ENCODE measurements around the gene HOXC10. TPM values are rescaled to one million over a fixed set of nuclear protein-coding genes. Genes with fewer than 3 reads are reported as not detected.

The HOXC10 gene
- total and polyA plus RNA-seq, 2 of the 8 experiments (the other 6 are each of a cell fraction or from before 2014, with no cell fraction given) = not detected

- H4K5ac ChIP-seq (ENCODE audit: insufficient read length, low read depth, low read length) = no peak overlapping the region
- no peak overlapping the region for H3K4ac ChIP-seq (replicated peaks; ENCODE audit: insufficient read length, low read depth, low read length)
- no peak overlapping the region for H2AK5ac ChIP-seq (ENCODE audit: low read depth, low read length)
- no peak overlapping the region for H2BK15ac ChIP-seq (ENCODE audit: low read length)
- H2BK12ac ChIP-seq (ENCODE audit: low read depth, low read length) = 0 out of 2 replicates have a peak overlapping the region, but pooled peaks have one; percentile 50
- peak overlapping the region in 2 of 4 experiments; percentile 26 to 42; a peak in 4 of 8 replicates for H3K4me3 ChIP-seq (ENCODE audit: extremely low read depth in 1 of 4, insufficient read depth in 2 of 4, low read depth in 3 of 4, low read length in 4 of 4)
- ChIA-PET CTCF (ENCODE audit: partially characterized antibody) (interaction anchor here (0.6 to 11.3 kb wide), 15 partner anchors 8 to 219 kb away, joined by 3 to 154 read pairs (median 6); partner anchors contain the start of genes HOXC10, HOXC5 and HOXC8), POLR2A (ENCODE audit: partially characterized antibody) (interaction anchor here (0.8 to 1.4 kb wide), 4 partner anchors 9 to 21 kb away, joined by 3 to 6 read pairs (median 4); partner anchors contain the start of gene HOXC8)
- FAIRE-seq (no peak), DNase-seq (ENCODE audit: low read depth in 1 of 2, low spot score in 2 of 2) (no peak)
- no peak overlapping the region for H3K14ac ChIP-seq (ENCODE audit: insufficient read length)
- H3K27ac ChIP-seq (ENCODE audit: low read depth, low read length) = no peak overlapping the region
- H3K27me3 ChIP-seq (replicated peaks in 1 of 4; ENCODE audit: control insufficient read depth in 3 of 4, extremely low read depth in 1 of 4, insufficient read depth in 3 of 4, low read length in 3 of 4) = peaks cover 98 to 100% (median 100%) of the 10 kb centered on the region in 4 experiments
- H3K23me2 ChIP-seq (ENCODE audit: low read depth, low read length) = peaks cover 4% of the 10 kb centered on the region; the same call in 1 of the 2 replicates
- H2BK120ac ChIP-seq (replicated peaks; ENCODE audit: low read depth, low read length) = no peak overlapping the region
- peaks cover 0 to 14% (median 7%) of the 10 kb centered on the region in 4 experiments; a peak in 5 of 7 replicates for H3K4me1 ChIP-seq (replicated peaks in 1 of 4; ENCODE audit: control insufficient read depth in 3 of 4, insufficient read depth in 4 of 4, low read length in 3 of 4)
- no peak overlapping the region for H2BK5ac ChIP-seq (ENCODE audit: low read depth, low read length)
- no peak overlapping the region for H3K23ac ChIP-seq (ENCODE audit: insufficient read length)
- H3K56ac ChIP-seq (replicated peaks; ENCODE audit: insufficient read length, low read depth, low read length) = no peak overlapping the region
- no peak overlapping the region for H3K18ac ChIP-seq (ENCODE audit: extremely low read depth, low read length)
- H2AFZ ChIP-seq (ENCODE audit: low read length) = no peak overlapping the region
- no peaks in the 10 kb centered on the region for H3K79me2 ChIP-seq (ENCODE audit: control insufficient read depth in 1 of 2, insufficient read depth in 2 of 2, low read length in 2 of 2)
- TF ChIP-seq ATF2 (IDR thresholded peaks at IDR 0.05; ENCODE audit: low read length) (no peak), USF2 (IDR thresholded peaks at IDR 0.05; ENCODE audit: low read length) (peak; percentile 84), CHD2 (IDR thresholded peaks at IDR 0.05; ENCODE audit: low read length) (0 out of 2 replicates have a peak, but pooled peaks have one; percentile 20), CBX8 (IDR thresholded peaks at IDR 0.05; ENCODE audit: borderline replicate concordance, low read depth, low read length) (0 out of 2 replicates have a peak, but pooled peaks have one; percentile 5), ATF3 (IDR thresholded peaks at IDR 0.05; ENCODE audit: insufficient read depth, low read depth, low read length) (peak; percentile 71; the same call in 1 of the 2 replicates)
- peak overlapping the region; percentile 43 to 64 for H3K4me2 ChIP-seq (ENCODE audit: insufficient read depth in 1 of 2, low read depth in 2 of 2, low read length in 2 of 2)
- no peaks in the 10 kb centered on the region for H3K9me3 ChIP-seq (ENCODE audit: insufficient read depth in 2 of 2, low read depth in 1 of 2, low read length in 1 of 2)
- H4K20me1 ChIP-seq (replicated peaks in 1 of 2; ENCODE audit: control insufficient read depth in 1 of 2, insufficient read depth in 2 of 2, low read length in 2 of 2) = peaks cover 19 to 24% of the 10 kb centered on the region in 2 experiments
- no peak overlapping the region for H2BK20ac ChIP-seq (ENCODE audit: low read length)
- no peak overlapping the region for H3K9ac ChIP-seq (replicated peaks in 1 of 4; ENCODE audit: extremely low read depth in 1 of 4, low read depth in 3 of 4, low read length in 3 of 4)
- no peak overlapping the region for H4K8ac ChIP-seq (ENCODE audit: extremely low read depth, insufficient read depth, low read length)
- 5% methylated on average over 34 of the region's 35 CpGs; no CpG with 5 or more reads in 1 of the 2 experiments for WGBS, 2 experiments (ENCODE audit: extremely low coverage in 1 of 2, insufficient coverage in 1 of 2, insufficient read length in 1 of 2, insufficient replicate concordance in 2 of 2, low coverage in 1 of 2, low lambda C conversion rate in 2 of 2, missing lambda C conversion rate in 1 of 2)
- H3K79me1 ChIP-seq (ENCODE audit: low read depth, low read length) = no peaks in the 10 kb centered on the region
- H3K36me3 ChIP-seq (ENCODE audit: control insufficient read depth in 2 of 4, insufficient read depth in 4 of 4, low read length in 3 of 4) = peaks cover 0 to 12% (median 0%) of the 10 kb centered on the region in 4 experiments; a peak in 1 of 8 replicates
- H4K91ac ChIP-seq (replicated peaks; ENCODE audit: insufficient read length, low read length) = no peak overlapping the region
Observed at GRCh38 chr12:53999559-54000115, 14.7 kb downstream of the HOXC10 start.
